ENCODE data around the gene PRR11.

PRR11 gene

GRCh38 chr17:59124665-59125064 lies 30.9 kb upstream of the PRR11 start:
- H3K79me2 ChIP-seq (ENCODE audit: insufficient read depth, low read length) = peaks cover 89% of the 10 kb centered on the region

DNA sequence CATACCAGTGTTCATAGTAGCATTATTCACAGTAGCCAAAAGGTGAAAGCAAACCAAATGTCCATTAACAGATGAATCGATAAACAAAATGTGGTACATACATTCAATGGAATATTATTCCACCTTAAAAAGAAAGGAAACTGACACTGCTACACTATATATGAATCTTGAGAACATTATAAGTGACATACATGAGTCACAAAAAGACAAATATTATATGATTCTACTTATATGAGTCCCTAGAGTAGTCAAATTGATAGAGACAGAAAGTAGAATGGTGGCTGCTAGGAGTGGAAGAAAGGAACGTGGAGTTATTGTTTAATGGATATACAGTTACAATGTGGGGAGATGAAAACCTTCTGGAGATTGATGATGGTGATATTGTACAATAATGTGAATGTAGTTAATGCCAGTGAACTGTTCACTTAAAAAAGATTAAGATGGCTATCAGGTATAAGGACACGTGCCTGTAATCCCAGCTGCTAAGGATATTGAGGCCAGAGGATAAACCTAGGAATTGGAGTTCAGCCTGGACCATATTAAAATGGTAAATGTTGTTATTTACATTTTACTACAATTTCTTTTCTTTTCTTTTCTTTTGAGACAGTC lies 28.6 kb upstream of the PRR11 start:
- Histone ChIP-seq H3K27ac (ENCODE audit: low read length) (no peak overlapping the region), H4K20me1 (ENCODE audit: insufficient read depth, low read length) (peaks cover 23% of the 10 kb centered on the region; the same call in 1 of the 2 replicates), H3K4me3 (ENCODE audit: low read depth in 1 of 2, low read length in 2 of 2) (no peak overlapping the region), H3K9me3 (ENCODE audit: insufficient read depth, low read length, severe bottlenecking) (no peaks in the 10 kb centered on the region), H3K9ac (ENCODE audit: low read depth, low read length) (no peak overlapping the region), H3K79me2 (ENCODE audit: insufficient read depth, low read length) (peaks cover 95% of the 10 kb centered on the region), H3K4me2 (ENCODE audit: insufficient read depth, low read length) (no peak overlapping the region), H3K36me3 (ENCODE audit: insufficient read depth, low read length) (peaks cover 70% of the 10 kb centered on the region), H2AFZ (ENCODE audit: low read depth, low read length) (no peak overlapping the region), H3K27me3 (ENCODE audit: insufficient read depth, low read length, poor library complexity) (no peaks in the 10 kb centered on the region), H3K4me1 (ENCODE audit: insufficient read depth, low read length) (no peaks in the 10 kb centered on the region)
- TF ChIP-seq CTCF (IDR thresholded peaks at IDR 0.05; ENCODE audit: borderline replicate concordance, extremely low read depth, low read length, poor library complexity, severe bottlenecking) (no peak), EZH2 (IDR thresholded peaks at IDR 0.05; ENCODE audit: borderline replicate concordance, low read depth, low read length, severe bottlenecking) (no peak)
- ATAC-seq (ENCODE audit: insufficient read depth, low read depth) = no peak
- no peak for DNase-seq

More at GRCh38 chr17:59124665-59125064, 30.9 kb upstream of the PRR11 start:
- DNase-seq (no peak), ATAC-seq (ENCODE audit: insufficient read depth, low read depth) (no peak)
- no peak for TF ChIP-seq EZH2 (IDR thresholded peaks at IDR 0.05; ENCODE audit: borderline replicate concordance, low read depth, low read length, severe bottlenecking)
- no peak for TF ChIP-seq CTCF (IDR thresholded peaks at IDR 0.05; ENCODE audit: borderline replicate concordance, extremely low read depth, low read length, poor library complexity, severe bottlenecking)
- Histone ChIP-seq H3K27ac (ENCODE audit: low read length) (no peak overlapping the region), H2AFZ (ENCODE audit: low read depth, low read length) (no peak overlapping the region), H3K9ac (ENCODE audit: low read depth, low read length) (no peak overlapping the region), H3K9me3 (ENCODE audit: insufficient read depth, low read length, severe bottlenecking) (no peaks in the 10 kb centered on the region), H3K27me3 (ENCODE audit: insufficient read depth, low read length, poor library complexity) (no peaks in the 10 kb centered on the region), H3K4me3 (ENCODE audit: low read depth in 1 of 2, low read length in 2 of 2) (no peak overlapping the region), H3K4me1 (ENCODE audit: insufficient read depth, low read length) (no peaks in the 10 kb centered on the region), H3K4me2 (ENCODE audit: insufficient read depth, low read length) (no peak overlapping the region), H4K20me1 (ENCODE audit: insufficient read depth, low read length) (peaks cover 16% of the 10 kb centered on the region; the same call in 1 of the 2 replicates), H3K36me3 (ENCODE audit: insufficient read depth, low read length) (peaks cover 80% of the 10 kb centered on the region)

GRCh38 chr17:59129814-59130213 lies 25.7 kb upstream of the PRR11 start:
- no peak for ATAC-seq (ENCODE audit: insufficient read depth, low read depth)
- no peak overlapping the region for H3K9ac ChIP-seq (ENCODE audit: low read depth, low read length)
- H3K4me1 ChIP-seq (ENCODE audit: insufficient read depth, low read length) = no peaks in the 10 kb centered on the region
- H2AFZ ChIP-seq (ENCODE audit: low read depth, low read length) = no peak overlapping the region
- no peak overlapping the region for H3K4me3 ChIP-seq (ENCODE audit: low read depth in 1 of 2, low read length in 2 of 2)
- H3K4me2 ChIP-seq (ENCODE audit: insufficient read depth, low read length) = no peak overlapping the region
- no peak for DNase-seq
- peaks cover 95% of the 10 kb centered on the region for H3K79me2 ChIP-seq (ENCODE audit: insufficient read depth, low read length)
- H3K36me3 ChIP-seq (ENCODE audit: insufficient read depth, low read length) = peaks cover 46% of the 10 kb centered on the region
- no peaks in the 10 kb centered on the region for H3K27me3 ChIP-seq (ENCODE audit: insufficient read depth, low read length, poor library complexity)
- TF ChIP-seq CTCF (IDR thresholded peaks at IDR 0.05; ENCODE audit: borderline replicate concordance, extremely low read depth, low read length, poor library complexity, severe bottlenecking) (no peak), EZH2 (IDR thresholded peaks at IDR 0.05; ENCODE audit: borderline replicate concordance, low read depth, low read length, severe bottlenecking) (no peak)
- H4K20me1 ChIP-seq (ENCODE audit: insufficient read depth, low read length) = peaks cover 35% of the 10 kb centered on the region; the same call in 1 of the 2 replicates
- no peaks in the 10 kb centered on the region for H3K9me3 ChIP-seq (ENCODE audit: insufficient read depth, low read length, severe bottlenecking)
- no peak overlapping the region for H3K27ac ChIP-seq (ENCODE audit: low read length)

Measured in DND-41 (cell line).